Activated CD4-positive, CD25-positive, alpha-beta regulatory T cell (primary cell): ENCODE measurements around the gene TSKS.

Source experiments
- DNase-seq, 4 experiments: peaks; one replicate each; lab custom pipeline; 2025; lab: John Stamatoyannopoulos, UW

TSKS gene

GRCh38 chr19:49793561-49793840 is 30.4 kb upstream of the TSKS start:
- no peak for DNase-seq

GRCh38 chr19:49792829-49793560 is 29.9 kb upstream of the TSKS start:
- no peak for DNase-seq

GRCh38 chr19:49791776-49792445 is 28.8 kb upstream of the TSKS start:
- DNase-seq: no peak

- DNase-seq: no peak
Observed at GRCh38 chr19:49790866-49791265, 27.8 kb upstream of the TSKS start.

- no peak for DNase-seq
Observed at GRCh38 chr19:49788857-49789256, 25.8 kb upstream of the TSKS start.

GRCh38 chr19:49787746-49788145 is 24.6 kb upstream of the TSKS start:
- DNase-seq: no peak

- DNase-seq: no peak
Observed at GRCh38 chr19:49786376-49786820, 23.3 kb upstream of the TSKS start.

- DNase-seq: no peak
Observed at GRCh38 chr19:49782515-49782914, 19.4 kb upstream of the TSKS start.

GRCh38 chr19:49781394-49781793 is 18.3 kb upstream of the TSKS start:
- DNase-seq: no peak

GRCh38 chr19:49780861-49781260 is 17.8 kb upstream of the TSKS start:
- no peak for DNase-seq

GRCh38 chr19:49779731-49780555 is 16.8 kb upstream of the TSKS start:
- DNase-seq: no peak

- no peak for DNase-seq
Observed at GRCh38 chr19:49776371-49776764, 13.3 kb upstream of the TSKS start.

- no peak for DNase-seq
Observed at GRCh38 chr19:49775742-49776370, 12.8 kb upstream of the TSKS start.

- DNase-seq: no peak
Observed at GRCh38 chr19:49774969-49775368, 11.9 kb upstream of the TSKS start.

- DNase-seq: no peak
Observed at GRCh38 chr19:49773663-49774350, 10.7 kb upstream of the TSKS start.

- no peak for DNase-seq
Observed at GRCh38 chr19:49772850-49773432, 9.8 kb upstream of the TSKS start.

- DNase-seq: no peak
Observed at GRCh38 chr19:49771674-49772139, 8.6 kb upstream of the TSKS start.

GRCh38 chr19:49770529-49770928 is 7.4 kb upstream of the TSKS start:
- no peak for DNase-seq

- no peak for DNase-seq
Observed at GRCh38 chr19:49767967-49768581, 5.0 kb upstream of the TSKS start.

- DNase-seq: no peak
Observed at GRCh38 chr19:49767381-49767780, 4.3 kb upstream of the TSKS start.

- no peak for DNase-seq
Observed at GRCh38 chr19:49766930-49767299, 3.8 kb upstream of the TSKS start, which contains the start of gene AP2A1. AP2A1 (plus strand) TSS chr19:49767001; CDS start chr19:49767134, 133 bp downstream.
